Peyer's patch (tissue), 4 donors: ENCODE data around the gene CRB2. TPM values are rescaled to one million over a fixed set of nuclear protein-coding genes. Genes with fewer than 3 reads are reported as not detected.

Source experiments
- DNase-seq, 3 donors: peaks; one replicate each; pipeline ENCODE4 v3.0.0-alpha.2; 2017 to 2019
- H3K27ac ChIP-seq, 4 donors: fragments of 200-600 bp; sonication (generic); one replicate each; pipeline ENCODE4 v1.5.1; 2016 to 2019
- H3K27me3 ChIP-seq, 2 donors: fragments of 200-600 bp; sonication (generic); one replicate each; pipeline ENCODE4 v1.5.1; 2019
- H3K36me3 ChIP-seq, 3 donors: fragments of 200-600 bp; sonication (generic); one replicate each; pipeline ENCODE4 v1.5.1; 2016 to 2019
- H3K4me1 ChIP-seq, 4 donors: fragments of 200-600 bp; sonication (generic); one replicate each; pipeline ENCODE4 v1.5.1; 2016 to 2019
- H3K4me3 ChIP-seq, 4 donors: fragments of 200-600 bp; sonication (generic); 1 replicate in 3 of 4; 2 replicates in 1 of 4; pipeline ENCODE4 v1.5.1; 2016 to 2019; ENCODE audit warnings: mild to moderate bottlenecking in 1 of 4
- H3K9me3 ChIP-seq, 4 donors: fragments of 200-600 bp; sonication (generic); one replicate each; pipeline ENCODE4 v1.5.1; 2016 to 2019; ENCODE audit warnings: mild to moderate bottlenecking in 1 of 4
- CTCF ChIP-seq, 6 experiments: fragments of 450-650 bp in 4 of 6; fragments of 200-600 bp in 2 of 6; sonication (generic) in 1 of 6; IDR thresholded peaks; one replicate each; pipeline ENCODE4 v1.5.1; 2017 to 2019; ENCODE audit warnings: antibody characterized with exemption in 6 of 6, mild to moderate bottlenecking in 3 of 6, moderate library complexity in 1 of 6
- POLR2A ChIP-seq, 2 donors: fragments of 450-650 bp; IDR thresholded peaks; one replicate each; pipeline ENCODE4 v1.5.1; 2017; ENCODE audit warnings: antibody characterized with exemption in 2 of 2, mild to moderate bottlenecking in 2 of 2, moderate library complexity in 2 of 2
- total RNA-seq, 4 donors: library from RNA; depleted of rRNA; stranded (reverse); fragments of >200 nt; gene quantifications; one replicate each; pipeline ENCODE4 v1.1.0, GENCODE V29; 2016

CRB2 gene
- total RNA-seq, 4 donors from 2014 or later: 0.27 to 0.85 (median 0.83) TPM; not detected in 1

DNA sequence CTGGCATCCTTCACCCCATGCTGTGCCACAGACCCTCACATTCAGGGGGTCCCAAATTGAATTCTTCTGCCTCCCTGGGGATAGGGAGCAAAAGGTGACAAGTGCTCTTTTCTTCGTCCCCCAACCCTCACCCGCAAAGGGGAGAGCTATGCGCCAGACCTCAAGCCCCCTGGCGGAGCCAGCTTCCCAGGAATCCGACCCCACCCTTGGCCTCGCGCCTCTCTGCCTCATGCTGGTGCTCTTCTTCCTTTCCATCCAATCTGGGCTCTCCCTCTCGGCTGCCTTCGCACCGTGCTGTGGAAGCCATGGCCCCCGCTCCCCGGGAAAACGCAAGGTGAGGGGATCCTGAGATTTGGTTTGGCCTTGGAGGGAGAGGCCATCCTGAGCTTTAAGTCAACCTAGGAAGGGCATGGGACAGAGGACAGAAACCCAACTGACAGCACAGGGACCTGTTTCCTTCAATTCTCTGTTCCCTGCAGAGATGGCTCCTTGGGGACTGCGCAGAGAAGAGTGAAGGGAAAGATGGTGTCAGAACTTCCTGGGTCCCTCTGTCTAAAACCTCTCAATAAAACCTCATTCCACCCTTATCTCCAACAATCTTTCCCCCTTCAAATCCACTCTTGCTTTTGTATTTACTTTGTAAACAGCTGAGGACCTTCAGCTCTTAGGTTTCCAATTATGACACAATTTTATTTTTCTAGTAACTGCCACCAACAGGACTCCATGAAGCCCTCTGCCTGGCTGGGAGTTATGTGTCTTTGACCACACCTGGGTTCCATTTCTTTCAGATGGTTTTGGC is 36.3 kb upstream of the CRB2 start:
- H3K4me1 ChIP-seq: peaks cover 0 to 14% (median 4%) of the 10 kb centered on the region in 4 donors
- peak in 1 of 3 donors; percentile 37 for DNase-seq
- no peaks in the 10 kb centered on the region for H3K36me3 ChIP-seq
- H3K27ac ChIP-seq: no peak overlapping the region
- H3K27me3 ChIP-seq: no peaks in the 10 kb centered on the region
- no peaks in the 10 kb centered on the region for H3K9me3 ChIP-seq
- no peak overlapping the region for H3K4me3 ChIP-seq
- TF ChIP-seq POLR2A (IDR thresholded peaks at IDR 0.05) (no peak), CTCF (IDR thresholded peaks at IDR 0.05) (no peak)

DNA sequence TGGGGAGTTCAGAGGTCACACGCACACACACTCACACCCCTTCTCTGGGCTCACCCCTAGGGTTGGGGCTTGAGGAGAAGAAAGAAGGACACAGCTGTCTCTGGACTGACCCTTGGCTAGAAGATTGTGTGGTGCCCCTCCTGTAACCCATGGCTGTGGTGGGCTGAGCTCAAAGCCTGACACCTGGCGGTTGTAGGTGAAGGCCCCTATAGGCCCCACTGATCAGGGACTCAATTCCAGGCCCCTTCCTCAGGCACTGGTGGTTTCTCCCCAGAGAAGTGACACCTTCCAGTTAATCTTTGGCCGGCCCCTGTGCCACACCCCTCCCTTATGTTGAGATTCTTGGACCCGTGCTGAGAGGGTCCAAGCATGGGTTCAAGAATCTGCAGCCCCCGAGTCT is 35.2 kb upstream of the CRB2 start:
- Histone ChIP-seq H3K27me3 (no peaks in the 10 kb centered on the region), H3K27ac (no peak overlapping the region), H3K4me1 (peaks cover 0 to 14% (median 4%) of the 10 kb centered on the region in 4 donors), H3K9me3 (no peaks in the 10 kb centered on the region), H3K36me3 (no peaks in the 10 kb centered on the region), H3K4me3 (no peak overlapping the region)
- DNase-seq: no peak
- TF ChIP-seq POLR2A (IDR thresholded peaks at IDR 0.05) (no peak), CTCF (IDR thresholded peaks at IDR 0.05) (no peak)

- Histone ChIP-seq H3K4me3 (no peak overlapping the region), H3K27me3 (no peaks in the 10 kb centered on the region), H3K9me3 (no peaks in the 10 kb centered on the region), H3K36me3 (no peaks in the 10 kb centered on the region), H3K27ac (peak overlapping the region in 2 of 4 donors; percentile 19 to 70), H3K4me1 (peaks cover 0 to 14% (median 4%) of the 10 kb centered on the region in 4 donors)
- TF ChIP-seq CTCF (IDR thresholded peaks at IDR 0.05): no peak
- TF ChIP-seq POLR2A (IDR thresholded peaks at IDR 0.05): no peak
- DNase-seq: no peak
Measured at GRCh38 chr9:123321616-123322272, 34.3 kb upstream of the CRB2 start.

DNA sequence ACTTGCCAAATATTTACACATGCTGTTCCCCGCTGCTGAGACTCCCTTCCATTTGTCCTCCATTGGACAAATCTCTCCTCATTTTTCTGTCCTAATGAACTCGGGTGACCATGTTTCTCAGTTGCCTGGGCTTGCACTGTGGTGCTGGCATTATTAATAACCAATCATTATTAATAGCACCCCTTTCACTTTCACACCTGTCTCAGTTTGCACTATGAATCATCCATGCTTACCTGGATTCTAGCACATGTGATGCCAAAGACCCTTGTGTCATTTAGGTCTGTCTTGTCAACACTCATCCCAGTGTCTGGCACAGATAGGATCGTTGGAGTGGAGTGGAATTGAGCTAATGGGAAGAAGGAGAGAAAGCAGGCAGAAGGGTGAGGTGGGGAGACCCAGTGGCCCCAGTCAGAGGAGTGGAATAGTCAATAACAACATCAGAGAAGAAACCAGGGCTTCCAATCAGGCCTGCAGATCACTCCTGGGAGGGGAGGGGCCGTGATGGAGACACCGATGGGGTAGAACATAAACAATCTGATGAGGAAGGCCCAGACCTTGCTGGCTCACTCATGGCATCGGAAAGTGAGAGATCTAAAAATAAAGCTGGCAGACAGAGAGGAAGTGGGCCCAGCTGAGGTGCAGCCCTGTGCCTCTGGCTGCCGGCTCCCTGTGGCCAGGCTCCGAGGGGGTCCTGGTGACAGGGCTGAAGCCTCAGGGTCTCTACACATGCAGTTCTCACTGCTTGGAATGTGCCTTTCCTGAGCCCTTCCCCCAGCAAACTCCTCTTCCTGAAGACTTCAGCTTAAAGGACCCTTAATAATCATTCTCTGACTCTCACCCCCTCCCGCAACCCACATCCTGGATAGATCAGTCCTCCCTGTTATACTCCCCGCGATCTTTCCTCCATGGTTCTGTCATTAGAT is 33.5 kb upstream of the CRB2 start:
- Histone ChIP-seq H3K4me1 (peaks cover 0 to 14% (median 4%) of the 10 kb centered on the region in 4 donors), H3K27me3 (no peaks in the 10 kb centered on the region), H3K9me3 (no peaks in the 10 kb centered on the region), H3K27ac (peak overlapping the region; percentile 19 to 70 (median 44)), H3K36me3 (no peaks in the 10 kb centered on the region), H3K4me3 (peak overlapping the region in 1 of 4 donors; percentile 3)
- DNase-seq: peak in 2 of 3 donors; percentile 84 to 86
- TF ChIP-seq POLR2A (IDR thresholded peaks at IDR 0.05): no peak
- TF ChIP-seq CTCF (IDR thresholded peaks at IDR 0.05): no peak
